Measurements from ENCODE around the gene CD63.

Gene CD63

GRCh38 chr12:55746913-55747231 lies 18.1 kb upstream of the CD63 start:
- TF ChIP-seq CTCF (IDR thresholded peaks at IDR 0.05; ENCODE audit: low read depth, low read length) (no peak), POLR2A (IDR thresholded peaks at IDR 0.05; ENCODE audit: extremely low read depth, insufficient read length) (no peak), MYC (IDR thresholded peaks at IDR 0.05; ENCODE audit: low read depth, low read length) (no peak), MAX (IDR thresholded peaks at IDR 0.05; ENCODE audit: low read depth, low read length) (no peak)
- DNase-seq (ENCODE audit: low read depth) = no peak
- H3K4me3 ChIP-seq (ENCODE audit: low read depth, low read length) = no peak overlapping the region

- H3K4me3 ChIP-seq (ENCODE audit: low read depth, low read length) = peak overlapping the region; percentile 39
- TF ChIP-seq POLR2A (IDR thresholded peaks at IDR 0.05; ENCODE audit: extremely low read depth, insufficient read length) (no peak), MYC (IDR thresholded peaks at IDR 0.05; ENCODE audit: low read depth, low read length) (no peak), MAX (IDR thresholded peaks at IDR 0.05; ENCODE audit: low read depth, low read length) (no peak), CTCF (IDR thresholded peaks at IDR 0.05; ENCODE audit: low read depth, low read length) (no peak)
- no peak for DNase-seq (ENCODE audit: low read depth)
Measured at GRCh38 chr12:55746174-55746912, 17.5 kb upstream of the CD63 start.

GRCh38 chr12:55745361-55746173 lies 16.8 kb upstream of the CD63 start:
- peak; percentile 90 for DNase-seq (ENCODE audit: low read depth)
- TF ChIP-seq MAX (IDR thresholded peaks at IDR 0.05; ENCODE audit: low read depth, low read length) (no peak), MYC (IDR thresholded peaks at IDR 0.05; ENCODE audit: low read depth, low read length) (no peak), CTCF (IDR thresholded peaks at IDR 0.05; ENCODE audit: low read depth, low read length) (no peak), POLR2A (IDR thresholded peaks at IDR 0.05; ENCODE audit: extremely low read depth, insufficient read length) (no peak)
- peak overlapping the region; percentile 75 for H3K4me3 ChIP-seq (ENCODE audit: low read depth, low read length)

GRCh38 chr12:55744340-55745030 lies 15.7 kb upstream of the CD63 start:
- TF ChIP-seq CTCF (IDR thresholded peaks at IDR 0.05; ENCODE audit: low read depth, low read length) (no peak), POLR2A (IDR thresholded peaks at IDR 0.05; ENCODE audit: extremely low read depth, insufficient read length) (no peak), MYC (IDR thresholded peaks at IDR 0.05; ENCODE audit: low read depth, low read length) (no peak), MAX (IDR thresholded peaks at IDR 0.05; ENCODE audit: low read depth, low read length) (no peak)
- H3K4me3 ChIP-seq (ENCODE audit: low read depth, low read length) = peak overlapping the region; percentile 75
- DNase-seq (ENCODE audit: low read depth) = peak; percentile 63

GRCh38 chr12:55743406-55744339 lies 14.9 kb upstream of the CD63 start:
- TF ChIP-seq CTCF (IDR thresholded peaks at IDR 0.05; ENCODE audit: low read depth, low read length) (peak; percentile 15), POLR2A (IDR thresholded peaks at IDR 0.05; ENCODE audit: extremely low read depth, insufficient read length) (no peak), MAX (IDR thresholded peaks at IDR 0.05; ENCODE audit: low read depth, low read length) (peak; percentile 44), MYC (IDR thresholded peaks at IDR 0.05; ENCODE audit: low read depth, low read length) (0 out of 2 replicates have a peak, but pooled peaks have one; percentile 24)
- H3K4me3 ChIP-seq (ENCODE audit: low read depth, low read length) = peak overlapping the region; percentile 75
- peak; percentile 90 for DNase-seq (ENCODE audit: low read depth)

All from NB4 (cell line).